GM10248 (cell line): Measurements from ENCODE around the gene CEP83.
"Not testable (repeated sequence)": the region's sequence is repeated elsewhere in the genome, so short reads cannot be mapped to it uniquely, and the experiment has no call there.

Source experiments
- CTCF ChIA-PET: fragments of 300-600 bp; sonication (Branson Sonifier 250); formaldehyde crosslinking; extraction: SDS; loops from one replicate; lab custom pipeline; 2021; ENCODE audit warnings: antibody characterized with exemption; lab: Yijun Ruan, JAX
- POLR2A ChIA-PET: fragments of 350-650 bp; sonication (Branson Sonifier 250); formaldehyde crosslinking; extraction: SDS; loops from one replicate; lab custom pipeline; 2020; ENCODE audit warnings: antibody characterized with exemption; lab: Yijun Ruan, JAX
- DNase-seq: peaks from one replicate; pipeline ENCODE4 v3.0.0; 2012; ENCODE audit errors: extremely low spot score
- TF ChIP-seq, protein P1 (sequence below): IDR thresholded peaks from 2 replicates; pipeline ENCODE4 v1.5.1; 2012; ENCODE audit warnings: mild to moderate bottlenecking, low read depth; ENCODE audit errors: extremely low read depth, missing control alignments, control extremely low read depth

The CEP83 gene

DNA sequence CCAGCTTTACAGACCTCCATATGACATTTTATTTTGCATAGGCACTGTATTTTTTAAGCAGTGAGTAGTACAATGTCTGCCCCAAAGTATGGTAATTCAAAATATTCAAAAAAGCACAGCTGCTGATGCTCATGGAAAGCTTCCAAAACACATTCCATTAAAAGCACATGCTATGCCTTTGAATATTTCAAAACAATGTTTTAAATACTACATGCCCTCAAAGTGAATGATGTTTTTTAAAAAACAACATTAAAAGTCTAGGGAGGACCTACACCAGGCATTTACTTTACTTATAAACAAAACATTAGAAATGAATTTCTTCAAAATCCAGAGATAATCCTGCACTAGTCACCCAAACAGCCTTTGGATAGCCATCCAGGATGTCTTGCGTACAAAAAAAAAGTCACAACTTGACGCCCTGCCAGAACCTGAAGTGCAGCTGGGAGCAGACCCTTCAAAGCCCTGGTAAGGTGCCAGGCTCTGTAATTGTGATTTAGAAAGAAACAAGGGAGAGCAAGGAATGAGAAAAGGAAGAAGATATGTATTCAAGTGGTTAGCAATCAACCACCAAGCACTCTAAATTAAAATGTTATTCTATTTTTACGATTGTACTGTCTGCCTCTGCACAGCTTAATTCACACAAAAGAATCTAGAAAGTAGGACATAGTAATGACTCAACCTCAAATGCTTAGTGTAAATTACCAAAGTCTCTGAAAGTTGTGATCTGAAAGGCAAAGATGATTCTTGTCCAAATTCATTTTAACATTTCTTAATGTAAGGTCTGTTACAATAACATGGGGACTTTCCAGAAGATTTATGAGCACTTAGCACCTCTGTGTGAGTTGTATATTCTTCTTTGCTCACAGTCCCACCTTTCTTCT is 31.9 kb downstream of the CEP83 start:
- ChIA-PET CTCF (no interaction called here), POLR2A (no interaction called here)
- TF ChIP-seq, protein P1, sequence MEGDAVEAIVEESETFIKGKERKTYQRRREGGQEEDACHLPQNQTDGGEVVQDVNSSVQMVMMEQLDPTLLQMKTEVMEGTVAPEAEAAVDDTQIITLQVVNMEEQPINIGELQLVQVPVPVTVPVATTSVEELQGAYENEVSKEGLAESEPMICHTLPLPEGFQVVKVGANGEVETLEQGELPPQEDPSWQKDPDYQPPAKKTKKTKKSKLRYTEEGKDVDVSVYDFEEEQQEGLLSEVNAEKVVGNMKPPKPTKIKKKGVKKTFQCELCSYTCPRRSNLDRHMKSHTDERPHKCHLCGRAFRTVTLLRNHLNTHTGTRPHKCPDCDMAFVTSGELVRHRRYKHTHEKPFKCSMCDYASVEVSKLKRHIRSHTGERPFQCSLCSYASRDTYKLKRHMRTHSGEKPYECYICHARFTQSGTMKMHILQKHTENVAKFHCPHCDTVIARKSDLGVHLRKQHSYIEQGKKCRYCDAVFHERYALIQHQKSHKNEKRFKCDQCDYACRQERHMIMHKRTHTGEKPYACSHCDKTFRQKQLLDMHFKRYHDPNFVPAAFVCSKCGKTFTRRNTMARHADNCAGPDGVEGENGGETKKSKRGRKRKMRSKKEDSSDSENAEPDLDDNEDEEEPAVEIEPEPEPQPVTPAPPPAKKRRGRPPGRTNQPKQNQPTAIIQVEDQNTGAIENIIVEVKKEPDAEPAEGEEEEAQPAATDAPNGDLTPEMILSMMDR = no peak
- no peak for DNase-seq

DNA sequence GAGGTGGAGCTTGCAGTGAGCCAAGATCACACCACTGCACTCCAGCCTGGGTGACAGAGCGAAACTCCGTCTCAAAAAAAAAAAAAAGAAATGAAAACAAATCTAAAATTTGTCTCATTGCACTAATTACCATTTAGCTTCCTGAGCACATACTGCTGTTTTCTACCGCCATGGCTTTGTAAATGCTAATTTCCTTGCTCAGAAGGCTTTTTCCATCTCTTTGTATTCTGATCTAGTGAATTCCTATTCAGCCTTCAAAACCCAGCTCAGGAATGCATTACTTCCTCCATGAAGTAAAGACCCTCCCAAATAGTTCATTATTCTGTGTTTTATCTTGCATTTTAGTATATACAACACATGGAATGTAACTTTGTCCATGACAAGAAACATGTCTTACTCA is 33.6 kb downstream of the CEP83 start:
- CTCF ChIA-PET = interaction anchor here (0.8 to 1.1 kb wide), 3 partner anchors 8 to 25 kb away, joined by 3 to 6 read pairs (median 3); no protein-coding TSS in a partner anchor
- TF ChIP-seq, protein P1 = no peak
- POLR2A ChIA-PET = no interaction called here
- DNase-seq = no peak

DNA sequence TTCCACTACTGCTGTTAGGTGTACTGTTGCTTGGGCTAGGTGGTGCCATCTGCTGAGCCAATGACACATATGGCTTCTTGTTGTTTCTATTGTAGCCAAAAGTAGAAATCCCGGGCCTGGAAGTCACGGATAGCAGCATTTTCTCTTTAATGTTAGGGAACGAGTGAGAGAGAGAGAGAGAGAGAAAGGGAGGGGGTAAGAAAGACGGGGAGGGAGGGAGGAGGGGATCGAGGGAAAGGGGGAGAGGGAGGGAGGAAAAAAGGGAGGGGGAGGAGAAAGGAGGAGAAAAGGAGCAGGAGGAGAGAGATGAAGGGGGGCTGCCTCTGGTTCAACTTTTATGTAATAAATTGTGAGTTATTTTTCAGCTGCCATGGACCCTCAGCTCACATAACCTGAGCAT is 34.8 kb downstream of the CEP83 start:
- DNase-seq, POLR2A ChIA-PET: not testable (repeated sequence)
- CTCF ChIA-PET = interaction anchor here (1.1 kb wide), 1 partner anchor 9 kb away, joined by 6 read pairs; no protein-coding TSS in a partner anchor

DNA sequence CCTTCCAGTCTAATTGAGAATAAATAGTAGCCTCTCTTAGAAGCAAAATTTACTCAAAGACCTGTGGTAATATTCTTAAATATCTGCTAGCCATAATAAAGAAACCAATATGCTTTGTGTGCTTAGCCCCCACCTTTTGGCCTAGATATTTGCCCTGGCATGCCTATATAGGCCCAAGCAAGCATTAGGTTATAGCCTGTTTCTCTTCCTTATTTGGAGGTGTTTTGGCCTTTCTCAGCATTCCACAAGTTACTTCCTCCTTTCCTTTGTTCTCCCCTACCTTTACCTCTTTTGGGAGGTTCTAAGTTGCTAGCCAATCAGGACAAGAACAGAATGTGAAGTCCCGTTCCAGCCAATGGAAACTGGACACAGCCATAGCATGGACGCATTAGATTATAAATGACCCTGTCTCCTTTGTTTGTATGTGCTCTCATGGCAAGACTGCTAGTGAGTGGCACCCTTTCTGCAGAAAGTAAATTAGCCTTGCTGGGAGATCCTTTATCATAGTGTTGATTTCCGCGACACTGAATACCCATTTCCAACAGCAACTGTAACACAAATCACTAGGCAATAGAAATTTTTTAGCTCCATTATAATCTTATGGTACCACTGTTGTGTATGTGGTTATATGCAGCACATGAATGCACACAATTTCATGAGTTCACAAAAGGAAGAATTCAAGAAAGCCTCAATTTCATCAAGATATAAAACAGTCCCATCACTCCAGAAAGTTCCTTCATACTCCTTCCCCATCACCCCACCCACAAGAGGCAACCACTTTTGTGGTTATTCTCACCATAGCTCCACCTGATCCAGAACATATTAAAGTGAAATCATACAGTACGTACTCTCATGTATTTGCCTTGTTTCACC is 37.6 kb downstream of the CEP83 start:
- CTCF ChIA-PET = interaction anchor here (0.8 to 1.7 kb wide), 2 partner anchors 9 to 13 kb away, joined by 4 to 5 read pairs; no protein-coding TSS in a partner anchor
- DNase-seq = no peak
- POLR2A ChIA-PET = no interaction called here

DNA sequence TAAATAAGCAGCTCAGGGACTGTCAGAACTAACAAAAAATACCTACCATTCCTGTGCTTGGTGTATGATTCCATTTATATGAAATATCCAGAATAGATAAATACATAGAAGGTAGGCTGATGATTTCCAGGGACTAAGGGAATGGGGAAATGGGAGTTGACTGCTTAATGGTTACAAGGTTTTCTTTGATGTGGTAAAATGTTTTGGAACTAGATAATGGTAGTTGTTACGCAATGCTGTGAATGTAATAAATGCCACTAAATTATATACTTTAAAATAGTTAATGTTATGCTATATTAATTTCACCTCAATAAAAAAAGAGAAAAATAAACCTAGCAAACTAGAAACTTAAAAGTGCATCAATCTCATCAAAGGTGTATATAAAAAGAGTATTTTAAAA is 41.1 kb downstream of the CEP83 start:
- no peak for DNase-seq
- POLR2A ChIA-PET = no interaction called here
- CTCF ChIA-PET = interaction anchor here (0.7 to 2.9 kb wide), 4 partner anchors 8 to 14 kb away, joined by 3 to 14 read pairs (median 4); no protein-coding TSS in a partner anchor
- TF ChIP-seq, protein P1 = no peak

More for the DNA sequence above, 37.6 kb downstream of the CEP83 start:
- TF ChIP-seq, protein P1 = no peak

DNA sequence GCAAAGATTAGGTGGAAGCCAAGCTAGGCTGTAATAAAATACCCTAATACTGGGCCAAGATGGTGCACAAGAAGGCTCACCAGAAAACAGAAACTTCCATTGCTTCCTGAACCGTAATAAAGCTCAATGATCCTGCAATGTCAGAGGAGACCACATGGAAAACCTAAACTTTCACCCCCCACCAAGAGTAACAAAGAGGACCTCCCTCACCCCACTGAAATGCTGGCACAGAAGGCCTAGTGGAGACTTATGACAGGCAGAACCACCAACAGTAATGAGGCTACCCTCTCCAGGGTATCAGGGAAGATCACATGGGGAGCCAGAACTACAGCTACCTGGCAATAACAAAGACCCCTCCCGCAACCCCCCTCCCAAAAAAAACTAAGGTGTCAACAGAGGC is 43.1 kb downstream of the CEP83 start:
- CTCF ChIA-PET = interaction anchor here (0.8 to 2.9 kb wide), 6 partner anchors 8 to 77 kb away, joined by 3 to 14 read pairs (median 3); no protein-coding TSS in a partner anchor
- no peak for DNase-seq
- POLR2A ChIA-PET = no interaction called here
- TF ChIP-seq, protein P1 = no peak

DNA sequence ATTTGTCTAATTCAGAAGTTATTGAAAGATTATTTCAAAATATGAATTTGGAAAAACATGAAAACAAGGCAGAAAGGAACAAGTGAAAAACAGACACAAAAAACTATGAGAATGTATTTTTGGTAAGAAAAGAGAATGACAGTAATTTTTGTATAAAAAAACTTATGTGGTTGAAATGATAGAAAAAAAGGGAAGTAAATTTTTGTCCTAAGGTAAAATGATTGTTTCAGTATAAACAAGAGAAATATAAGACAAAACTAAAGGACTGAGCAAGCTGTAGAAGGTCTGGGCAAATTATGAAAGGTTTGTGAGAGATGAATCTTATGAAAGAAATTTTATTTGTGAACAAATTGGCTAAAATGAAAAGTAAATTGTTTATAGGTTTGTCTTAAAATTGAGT is 44.6 kb downstream of the CEP83 start:
- CTCF ChIA-PET = no interaction called here

More for the DNA sequence above, 44.6 kb downstream of the CEP83 start:
- TF ChIP-seq, protein P1 = no peak
- POLR2A ChIA-PET = no interaction called here
- no peak for DNase-seq
